ENCODE results near the gene ARAP1.

ARAP1 gene

GRCh38 chr11:72779495-72780128 is 27.4 kb upstream of the ARAP1 start:
- DNase-seq = no peak

- DNase-seq = no peak
Measured at GRCh38 chr11:72778535-72779494, 26.6 kb upstream of the ARAP1 start.

- DNase-seq = no peak
Measured at GRCh38 chr11:72777755-72778278, 25.6 kb upstream of the ARAP1 start.

GRCh38 chr11:72776844-72777754 is 24.9 kb upstream of the ARAP1 start:
- DNase-seq = no peak

GRCh38 chr11:72776117-72776843 is 24.1 kb upstream of the ARAP1 start:
- DNase-seq = no peak

GRCh38 chr11:72775288-72776110 is 23.3 kb upstream of the ARAP1 start:
- DNase-seq = no peak

- DNase-seq = no peak
Measured at GRCh38 chr11:72774499-72774898, 22.3 kb upstream of the ARAP1 start.

- DNase-seq = no peak
Measured at GRCh38 chr11:72773696-72774095, 21.5 kb upstream of the ARAP1 start.

- DNase-seq = peak; percentile 70
Measured at GRCh38 chr11:72773291-72773690, 21.1 kb upstream of the ARAP1 start.

GRCh38 chr11:72772059-72772458 is 19.9 kb upstream of the ARAP1 start:
- no peak for DNase-seq

- no peak for DNase-seq
Measured at GRCh38 chr11:72771507-72771906, 19.3 kb upstream of the ARAP1 start.

GRCh38 chr11:72770799-72771198 is 18.6 kb upstream of the ARAP1 start:
- DNase-seq = no peak

- no peak for DNase-seq
Measured at GRCh38 chr11:72769680-72770079, 17.5 kb upstream of the ARAP1 start.

- DNase-seq = no peak
Measured at GRCh38 chr11:72768581-72768980, 16.4 kb upstream of the ARAP1 start.

- DNase-seq = no peak
Measured at GRCh38 chr11:72767203-72768062, 15.2 kb upstream of the ARAP1 start.

GRCh38 chr11:72766152-72766902 is 14.1 kb upstream of the ARAP1 start:
- DNase-seq = no peak

GRCh38 chr11:72764503-72764902 is 12.3 kb upstream of the ARAP1 start:
- DNase-seq = no peak

- DNase-seq = no peak
Measured at GRCh38 chr11:72763823-72764222, 11.6 kb upstream of the ARAP1 start.

- DNase-seq = no peak
Measured at GRCh38 chr11:72762641-72763304, 10.6 kb upstream of the ARAP1 start.
